SIG-M5 treated with dmso at 0.1 percent for 504 hours (cell line): ENCODE measurements around the gene VWA3B.
"Not testable (repeated sequence)": the region's sequence is repeated elsewhere in the genome, so short reads cannot be mapped to it uniquely, and the experiment has no call there.

ENCODE experiments used
- DNase-seq: peaks from one replicate; lab custom pipeline; 2025; ENCODE audit not compliant: unreplicated experiment; lab: John Stamatoyannopoulos, UW

VWA3B gene

GRCh38 chr2:98084869-98085238, 2.1 kb upstream of the VWA3B start:
- DNase-seq, result no peak

GRCh38 chr2:98085649-98086048, 1.3 kb upstream of the VWA3B start:
- no peak for DNase-seq

- DNase-seq, result peak; percentile 41
Observed at GRCh38 chr2:98087447-98088020, 567 bp downstream of the VWA3B start.

DNA sequence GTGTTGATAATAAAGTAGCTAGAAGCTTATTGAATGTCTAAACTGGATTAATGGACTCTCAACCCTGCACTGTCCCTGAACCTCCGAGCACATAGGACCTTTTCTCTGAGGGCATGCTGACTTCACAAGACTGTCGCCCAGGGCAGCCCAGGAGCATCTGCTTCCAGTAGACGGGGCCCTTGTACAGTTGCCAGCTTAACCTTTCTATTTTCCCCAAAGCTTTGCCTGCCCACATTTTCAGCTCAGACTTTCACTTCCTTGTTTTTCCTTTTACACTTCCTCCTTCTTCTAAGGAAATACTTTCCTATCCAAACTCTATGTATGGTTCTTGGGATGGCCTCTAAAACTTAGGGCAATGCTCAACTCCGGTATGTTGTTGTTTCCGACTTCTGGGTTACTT, 1.3 kb downstream of the VWA3B start:
- peak; percentile 99 for DNase-seq

- DNase-seq, result peak; percentile 41
Observed at GRCh38 chr2:98089941-98090340, 3.0 kb downstream of the VWA3B start.

DNA sequence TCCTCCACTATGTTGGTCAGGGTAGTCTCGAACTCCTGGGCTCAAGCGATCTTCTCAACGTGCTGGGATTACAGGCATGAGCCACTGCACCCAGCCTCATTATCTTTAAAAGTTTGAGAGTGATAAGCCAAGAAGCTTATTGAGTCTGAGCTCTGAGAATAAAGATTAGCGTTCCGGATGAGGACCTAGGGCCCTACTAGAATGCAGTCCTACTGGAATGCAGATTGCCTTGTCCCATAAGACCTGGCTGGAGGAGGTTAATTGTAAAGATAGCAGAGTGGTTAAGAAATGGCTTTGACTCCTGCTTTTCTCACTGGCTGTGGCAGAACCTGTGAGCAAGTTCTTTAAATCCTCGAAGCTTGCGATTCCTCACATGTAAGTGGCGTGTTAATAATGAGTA, 4.0 kb downstream of the VWA3B start:
- DNase-seq, result no peak

DNA sequence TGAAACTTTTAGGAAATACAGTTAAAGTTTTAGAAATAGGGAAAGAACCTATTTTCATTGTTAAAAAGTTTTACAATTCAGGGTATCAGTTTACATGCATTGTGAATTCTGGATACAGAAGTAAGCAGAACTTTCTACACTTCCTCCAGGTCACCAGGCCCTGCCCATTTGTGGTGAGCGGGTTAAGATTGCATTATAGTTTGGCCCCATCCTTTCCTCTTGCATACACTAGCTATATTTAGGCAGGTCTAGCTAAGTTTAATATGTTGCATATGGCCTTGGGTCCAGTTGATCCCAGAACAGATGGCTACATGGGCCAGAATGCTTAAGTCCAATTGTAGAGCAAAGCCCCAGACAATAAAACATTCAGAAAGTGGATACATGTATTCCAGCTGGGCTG, 4.8 kb downstream of the VWA3B start:
- DNase-seq, result peak; percentile 91

DNA sequence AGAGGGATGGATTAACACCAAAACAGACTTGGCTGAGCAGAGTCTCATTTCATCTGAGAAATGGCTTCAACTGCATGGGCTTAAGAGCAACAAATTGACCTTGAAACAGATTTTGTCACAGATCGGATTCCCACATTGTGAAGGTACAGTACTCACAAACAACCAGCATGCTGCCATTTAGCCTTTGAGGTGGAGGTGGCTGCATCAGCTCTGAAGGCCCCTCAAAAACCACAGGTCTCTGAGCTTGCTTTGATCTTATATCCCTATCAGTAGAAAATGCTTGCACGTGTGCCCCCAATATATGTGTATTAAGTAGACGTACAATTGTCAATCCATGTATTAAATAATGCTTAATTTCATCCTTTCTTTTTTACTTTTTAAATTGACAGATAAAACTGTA, 6.2 kb downstream of the VWA3B start:
- no peak for DNase-seq

DNA sequence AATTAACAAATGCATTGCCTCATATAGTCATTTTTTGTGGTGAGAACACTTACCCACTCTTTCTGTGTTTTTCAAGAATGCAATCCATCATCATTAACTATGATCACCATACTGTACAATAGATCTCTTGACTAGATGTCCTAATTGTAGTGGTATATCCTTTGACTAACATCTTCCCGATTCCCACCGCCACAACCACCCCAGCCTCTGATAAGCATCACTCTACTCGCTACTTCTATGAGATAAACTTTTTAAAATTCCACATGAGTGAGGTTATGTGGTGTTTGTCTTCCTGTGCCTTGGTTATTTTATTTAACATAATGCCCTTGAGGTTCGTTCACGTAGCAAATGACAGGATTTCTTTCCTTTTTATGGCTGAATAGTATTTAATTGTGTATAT, 6.6 kb downstream of the VWA3B start:
- no peak for DNase-seq

DNA sequence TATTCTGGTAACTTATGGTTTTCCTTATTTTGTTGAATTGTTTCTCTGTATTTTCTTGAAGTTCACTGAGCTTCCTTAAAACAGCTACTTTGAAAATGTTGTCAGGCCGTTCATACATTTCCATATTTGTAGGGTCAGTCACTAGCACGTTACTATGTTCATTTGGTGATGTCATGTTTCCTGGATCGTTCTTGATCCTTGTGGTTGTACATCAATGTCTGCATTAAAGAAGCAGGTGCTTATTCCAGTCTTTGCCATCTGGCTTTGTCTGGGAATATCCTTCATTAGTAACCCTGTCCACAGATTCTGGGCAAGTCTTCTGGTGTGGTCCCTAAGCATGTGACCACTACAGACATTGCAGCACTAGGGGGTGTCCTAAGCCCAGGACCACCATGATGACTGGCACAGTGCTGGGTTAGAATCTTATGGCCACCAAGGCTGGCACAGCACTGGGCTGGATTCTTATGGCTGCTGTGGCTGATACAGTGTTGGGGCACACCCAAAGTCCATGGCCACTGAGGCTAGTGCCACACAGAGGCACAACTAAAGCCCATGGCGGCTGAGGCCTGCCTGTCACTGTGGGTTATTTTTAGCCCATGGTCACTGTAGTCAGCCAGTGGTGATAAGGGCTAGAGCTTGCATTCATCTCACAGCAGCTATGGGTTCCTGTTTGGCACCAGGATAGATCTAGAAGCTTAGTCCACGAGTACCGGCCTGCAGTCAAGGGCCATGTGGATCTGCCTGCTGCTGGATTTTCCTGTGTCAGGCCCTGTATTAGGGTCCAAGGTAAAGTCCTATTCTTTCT, 13.2 kb downstream of the VWA3B start:
- no peak for DNase-seq

GRCh38 chr2:98102315-98102714, 15.3 kb downstream of the VWA3B start:
- DNase-seq, result not testable (repeated sequence)

GRCh38 chr2:98102878-98103277, 15.9 kb downstream of the VWA3B start:
- DNase-seq, result no peak

- no peak for DNase-seq
Observed at GRCh38 chr2:98108110-98108509, 21.1 kb downstream of the VWA3B start.

DNA sequence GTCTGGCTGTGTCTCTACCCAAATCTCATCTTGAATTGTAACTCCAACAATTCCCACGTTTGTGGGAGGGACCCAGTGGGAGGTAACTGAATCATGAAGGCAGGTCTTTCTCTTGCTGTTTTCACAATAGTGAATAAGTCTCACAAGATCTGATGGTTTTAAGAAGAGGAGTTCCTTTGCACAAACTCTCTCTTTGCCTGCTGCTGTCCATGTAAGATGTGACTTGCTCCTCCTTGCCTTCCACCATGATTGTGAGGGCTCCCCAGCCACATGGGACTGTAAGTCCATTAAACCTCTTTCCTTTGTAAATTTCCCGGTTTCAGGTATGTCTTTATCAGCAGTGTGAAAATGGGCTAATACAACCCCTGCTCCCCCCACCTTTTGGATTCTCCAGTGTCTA, 23.8 kb downstream of the VWA3B start:
- no peak for DNase-seq

DNA sequence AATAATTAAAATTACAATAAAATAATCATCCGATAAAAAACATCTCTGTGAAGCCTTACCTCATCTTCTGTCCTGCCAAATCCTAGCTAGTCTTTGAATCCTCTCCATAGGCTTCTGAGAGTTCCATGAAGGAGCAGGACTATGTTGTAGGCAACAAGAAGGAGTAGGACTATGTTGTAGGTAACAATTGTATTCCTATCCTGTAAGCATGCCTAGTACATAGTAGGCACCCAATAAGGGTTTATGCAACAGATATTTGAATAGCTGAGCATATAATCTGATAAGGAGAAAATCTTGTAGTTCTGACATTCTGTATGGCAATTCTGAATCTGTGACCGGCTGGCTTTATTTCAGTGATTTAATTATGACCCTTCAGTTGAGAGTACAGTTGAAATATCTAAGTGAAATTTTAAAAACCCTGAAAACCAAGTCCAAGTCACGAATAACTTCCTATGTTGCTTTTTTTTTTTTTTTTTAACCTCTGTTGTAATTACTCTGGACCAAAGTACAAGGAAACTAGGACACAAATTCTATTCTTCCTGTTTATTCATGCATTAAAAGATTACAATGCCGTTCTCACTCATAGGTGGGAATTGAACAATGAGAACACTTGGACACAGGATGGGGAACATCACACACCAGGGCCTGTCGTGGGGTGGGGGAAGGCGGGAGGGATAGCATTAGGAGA, 27.8 kb downstream of the VWA3B start:
- DNase-seq, result no peak

DNA sequence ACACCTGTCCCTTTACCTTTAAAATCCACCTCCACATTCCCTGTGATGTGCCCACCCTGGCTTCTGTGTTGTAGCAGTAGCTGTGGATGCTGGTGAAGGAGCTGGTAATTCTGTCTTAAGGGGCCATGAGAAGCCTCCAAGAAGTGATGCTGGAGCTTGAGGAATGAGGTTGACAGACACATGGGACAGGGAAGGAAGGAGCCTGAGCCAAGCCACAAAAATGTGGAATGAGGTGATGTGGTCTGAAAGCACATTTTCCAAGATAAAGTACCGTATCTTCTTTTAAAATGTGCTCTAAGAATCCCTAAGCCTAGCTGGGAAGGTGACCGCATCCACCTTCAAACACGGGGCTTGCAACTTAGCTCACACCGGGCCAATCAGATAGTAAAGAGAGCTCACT, 31.2 kb downstream of the VWA3B start:
- DNase-seq, result no peak

DNA sequence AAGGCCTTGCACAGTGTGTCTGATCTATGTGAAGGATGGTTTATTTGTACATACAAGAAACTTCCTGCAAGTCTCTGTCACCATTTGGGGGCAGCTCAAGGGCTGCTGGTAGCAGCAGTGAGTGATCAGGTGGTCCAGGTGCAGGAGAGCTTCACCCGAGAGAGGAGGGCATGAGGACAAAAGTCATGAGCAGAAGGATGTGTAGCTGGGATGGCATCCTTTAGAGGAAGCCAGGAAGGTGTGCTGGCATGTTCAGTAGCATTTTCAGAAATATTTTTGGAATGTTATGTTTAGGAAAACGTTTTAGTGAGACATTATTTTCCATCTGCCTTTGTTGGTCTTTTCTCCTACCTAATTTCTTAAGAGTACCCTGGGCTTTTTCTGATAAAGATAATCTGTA, 31.9 kb downstream of the VWA3B start:
- no peak for DNase-seq

GRCh38 chr2:98121149-98121548, 34.2 kb downstream of the VWA3B start:
- DNase-seq, result no peak

GRCh38 chr2:98122524-98122923, 35.6 kb downstream of the VWA3B start:
- no peak for DNase-seq

DNA sequence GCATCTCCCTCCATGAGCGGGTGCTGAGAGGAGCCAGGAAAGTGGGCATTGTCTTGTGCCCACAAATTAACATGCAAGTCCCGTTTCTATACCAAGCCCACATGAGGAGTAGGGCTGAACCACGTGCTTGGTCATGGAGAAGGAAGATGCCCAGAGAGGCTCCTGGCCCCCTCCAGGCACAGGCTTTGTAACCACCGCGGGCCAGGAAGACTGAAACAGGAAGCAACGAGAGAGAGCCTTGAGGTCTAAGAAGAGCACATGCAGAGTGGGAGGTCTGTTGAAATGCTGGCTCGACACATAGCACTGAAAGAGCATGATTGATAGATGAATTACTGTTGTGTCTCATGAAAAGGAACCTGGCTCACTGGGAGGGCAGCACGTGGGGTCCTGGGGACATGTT, 36.3 kb downstream of the VWA3B start:
- peak; percentile 90 for DNase-seq

DNA sequence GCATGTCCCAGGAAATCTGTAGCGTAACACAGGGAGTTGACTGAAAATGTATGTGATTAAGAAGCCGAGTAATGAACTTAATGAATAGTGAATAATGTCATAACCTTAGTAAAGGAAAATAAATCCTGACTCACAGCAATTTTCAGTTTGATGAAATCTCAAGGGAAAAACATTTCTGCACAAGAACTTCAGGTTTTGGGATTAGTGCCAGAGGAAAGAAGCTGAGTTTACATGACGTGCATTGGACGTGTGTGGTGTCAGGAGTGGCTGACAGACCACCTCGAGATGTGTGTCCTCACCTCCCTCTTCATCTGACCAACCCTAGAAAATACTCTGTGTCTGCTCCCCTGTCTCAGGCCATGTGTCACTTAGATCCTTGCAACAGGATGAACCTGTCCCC, 39.1 kb downstream of the VWA3B start:
- DNase-seq, result no peak

DNA sequence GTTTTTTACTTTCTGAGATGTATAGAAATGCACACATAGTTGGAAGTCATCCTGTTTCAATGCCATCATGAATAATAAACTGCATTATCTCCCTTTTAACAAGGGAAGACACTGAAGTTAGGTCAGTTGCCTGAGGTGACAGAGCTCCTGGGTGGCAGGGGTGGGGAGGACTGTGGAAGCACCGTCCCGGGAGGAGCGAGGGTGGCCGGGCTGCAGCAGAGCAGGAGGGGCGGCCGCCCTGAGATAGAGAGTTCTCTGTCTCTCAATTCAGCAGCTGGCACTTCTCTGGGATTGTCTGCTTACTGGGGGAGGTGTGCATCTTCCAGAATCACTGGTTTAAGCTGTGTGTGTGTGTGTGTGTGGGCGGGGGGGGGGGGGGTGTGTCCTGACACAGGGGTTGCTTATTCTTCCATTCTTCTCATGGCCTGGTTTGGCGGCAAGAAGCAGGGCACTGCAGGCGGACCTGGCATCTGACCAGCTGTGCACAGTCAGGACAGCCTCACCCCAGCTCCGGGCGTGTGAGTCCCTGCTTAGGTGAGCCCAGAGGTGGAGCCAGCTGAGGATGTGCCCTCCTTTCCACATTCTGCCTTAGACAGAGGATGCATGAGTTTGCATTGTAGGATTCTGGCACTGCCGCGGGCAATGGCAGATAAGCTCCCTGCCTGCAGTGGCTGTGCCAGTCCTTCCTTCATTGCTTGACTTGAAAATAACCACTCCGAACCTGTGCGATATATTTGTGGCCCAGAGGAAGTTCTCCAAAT, 40.4 kb downstream of the VWA3B start:
- DNase-seq, result no peak
